Activated CD4-positive, alpha-beta T cell treated with anti-CD3 and anti-CD28 coated beads, Interleukin-2, amount 50 U/mL, for 16 hours (primary cell): ENCODE data around the gene ARL4A.
"Not testable (repeated sequence)": the region's sequence is repeated elsewhere in the genome, so short reads cannot be mapped to it uniquely, and the experiment has no call there.

ENCODE experiments used
- DNase-seq: peaks from one replicate; pipeline ENCODE4 v3.0.0-alpha.2; 2020

The ARL4A gene

GRCh38 chr7:12670000-12670729 is 17.3 kb upstream of the ARL4A start:
- DNase-seq, result no peak

DNA sequence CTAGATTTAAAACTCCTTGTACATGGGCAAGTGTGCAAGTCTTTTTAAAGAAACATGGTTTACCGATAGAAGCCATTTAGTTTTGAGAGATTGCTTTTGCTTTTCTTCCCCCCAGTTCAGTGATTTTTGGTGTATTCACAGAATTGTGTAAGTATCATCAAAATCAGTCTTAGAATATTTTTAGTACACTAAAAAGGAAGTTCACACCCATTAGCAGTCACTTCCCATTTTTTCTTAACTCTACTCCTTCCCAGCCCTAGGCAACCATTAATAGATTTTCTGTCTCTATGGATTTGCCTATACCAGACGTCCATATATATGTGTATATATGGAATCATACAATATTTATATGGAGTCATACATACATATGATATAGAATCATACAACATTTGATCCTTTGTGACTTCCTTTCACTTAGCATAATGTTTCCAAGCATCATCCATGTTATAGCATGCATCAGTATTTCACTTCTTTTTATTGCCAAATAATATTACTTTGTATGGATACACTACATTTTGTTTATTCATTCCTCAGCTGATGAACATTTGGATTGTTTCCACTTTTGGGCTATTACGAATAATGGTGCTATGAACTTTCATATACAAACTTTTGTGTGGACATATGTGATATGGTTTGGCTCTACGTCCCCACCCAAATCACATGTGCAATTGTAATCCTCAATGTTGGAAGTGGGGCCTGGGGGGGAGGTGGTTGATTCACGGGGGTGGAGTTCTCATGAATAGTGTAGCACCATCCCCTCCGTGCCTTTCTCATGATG is 16.5 kb upstream of the ARL4A start:
- no peak for DNase-seq

DNA sequence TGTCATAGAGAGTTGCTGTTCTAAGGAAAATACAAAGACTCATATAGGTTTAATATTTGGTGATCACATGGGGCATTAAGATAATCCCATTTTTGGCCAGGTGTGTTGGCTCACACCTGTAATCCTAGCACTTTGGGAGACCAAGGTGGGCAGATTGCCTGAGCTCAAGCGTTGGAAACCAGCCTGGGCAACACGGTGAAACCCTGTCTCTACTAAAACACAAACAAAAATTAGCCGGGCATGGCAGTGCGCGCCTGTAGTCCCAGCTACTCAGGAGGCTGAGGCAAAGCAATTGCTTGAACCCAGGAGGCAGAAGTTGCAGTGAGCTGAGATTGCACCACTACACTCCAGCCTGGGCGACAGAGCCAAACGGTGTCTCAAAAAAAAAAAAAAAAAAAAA is 14.0 kb upstream of the ARL4A start:
- DNase-seq, result not testable (repeated sequence)

DNA sequence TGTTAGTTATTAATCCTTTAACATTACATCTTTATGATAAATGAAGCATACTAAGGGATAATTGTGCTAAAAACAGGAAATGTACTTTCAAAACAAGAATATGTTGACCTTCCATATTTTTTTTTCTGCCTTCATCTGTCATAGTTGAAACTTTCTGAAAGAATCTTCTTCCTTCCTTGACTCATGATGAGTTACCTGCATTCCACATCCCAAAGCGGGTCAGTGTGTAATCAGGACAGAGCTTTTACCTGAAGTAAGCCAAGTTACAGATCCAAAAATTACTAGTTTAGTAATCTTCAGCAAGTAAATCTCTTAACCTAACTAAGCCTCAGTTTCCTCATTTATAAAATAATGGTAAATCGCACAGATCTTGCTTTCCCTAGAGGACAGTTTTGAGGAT is 13.4 kb upstream of the ARL4A start:
- DNase-seq, result no peak

- peak; percentile 54 for DNase-seq
Observed at GRCh38 chr7:12674861-12675260, 12.6 kb upstream of the ARL4A start.

DNA sequence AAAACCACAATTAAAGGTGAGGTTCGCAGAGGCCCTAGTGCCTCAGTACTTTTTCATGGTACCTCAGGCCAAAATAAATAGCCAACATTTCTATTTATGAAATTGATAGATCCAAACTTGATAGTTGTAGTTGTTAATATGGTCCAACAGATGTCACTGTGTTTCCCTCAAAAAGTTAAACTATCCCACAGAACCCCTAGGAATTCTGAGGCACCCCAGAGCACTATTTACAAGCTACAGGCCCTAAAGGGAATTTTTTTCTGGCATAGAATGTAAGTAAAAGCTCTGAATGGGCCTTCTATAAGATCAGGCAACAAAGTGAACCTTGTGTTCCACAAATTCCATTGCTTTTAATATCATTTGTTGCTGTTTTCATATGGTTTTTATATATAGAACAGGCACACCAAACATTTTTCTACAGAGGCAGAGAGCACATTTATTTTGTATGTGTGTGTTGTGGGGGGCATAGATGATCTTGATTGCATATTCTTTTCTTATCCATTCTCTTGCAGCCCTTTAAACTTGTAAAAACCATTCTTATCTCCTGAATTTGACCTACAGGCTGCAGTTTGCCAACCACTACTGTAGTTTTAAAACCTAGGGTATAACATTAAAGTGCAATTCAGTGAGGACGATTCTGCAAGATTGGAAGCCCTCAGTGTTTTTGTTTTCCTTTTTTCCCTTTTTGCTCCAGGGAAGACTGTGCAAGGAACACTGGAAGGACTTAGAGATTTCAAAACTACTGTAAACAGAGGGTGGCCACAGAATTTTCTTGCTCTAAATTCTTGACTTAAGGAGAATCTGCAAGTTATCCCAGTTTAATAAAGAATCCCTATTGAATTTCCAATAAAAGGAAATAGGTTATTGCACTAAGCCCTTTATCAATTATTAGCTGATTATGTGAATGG is 3.5 kb upstream of the ARL4A start:
- no peak for DNase-seq

DNA sequence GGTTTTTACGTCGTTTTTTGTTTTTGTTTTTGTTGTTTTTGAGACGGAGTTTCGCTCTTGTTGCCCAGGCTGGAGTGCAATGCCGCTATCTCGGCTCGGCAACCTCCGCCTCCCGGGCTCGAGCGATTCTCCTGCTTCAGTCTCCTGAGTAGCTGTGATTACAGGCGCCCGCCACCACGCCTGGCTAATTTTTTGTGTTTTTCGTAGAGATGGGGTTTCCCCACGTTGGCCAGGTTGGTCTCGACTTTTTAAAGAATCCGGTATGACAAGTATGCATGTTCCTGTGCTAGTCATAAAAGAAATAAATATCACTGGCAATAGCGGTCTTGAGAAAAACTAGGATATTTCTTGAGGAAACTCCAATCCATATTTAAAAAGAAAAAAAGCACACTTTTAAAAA is 2.7 kb upstream of the ARL4A start:
- no peak for DNase-seq

DNA sequence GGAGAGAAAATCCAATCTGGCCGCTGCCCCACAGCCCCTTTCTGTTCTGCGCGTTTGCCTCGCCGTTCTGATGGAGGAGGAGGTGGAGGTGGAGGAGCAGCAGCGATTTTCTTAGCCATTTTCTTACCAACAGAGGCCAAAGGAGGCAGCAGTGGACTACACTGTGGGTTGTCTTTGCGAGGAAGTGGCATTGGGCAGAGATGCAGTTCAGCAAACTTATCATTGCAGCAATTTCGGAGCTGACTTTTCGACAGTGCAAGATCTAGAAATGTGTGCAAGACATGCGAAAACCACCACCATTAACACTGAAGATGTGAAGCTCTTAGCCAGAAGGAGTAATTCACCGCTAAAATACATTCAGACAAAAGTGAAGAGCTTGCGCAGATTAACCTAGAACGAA is 1.9 kb upstream of the ARL4A start:
- DNase-seq, result peak; percentile 22

DNA sequence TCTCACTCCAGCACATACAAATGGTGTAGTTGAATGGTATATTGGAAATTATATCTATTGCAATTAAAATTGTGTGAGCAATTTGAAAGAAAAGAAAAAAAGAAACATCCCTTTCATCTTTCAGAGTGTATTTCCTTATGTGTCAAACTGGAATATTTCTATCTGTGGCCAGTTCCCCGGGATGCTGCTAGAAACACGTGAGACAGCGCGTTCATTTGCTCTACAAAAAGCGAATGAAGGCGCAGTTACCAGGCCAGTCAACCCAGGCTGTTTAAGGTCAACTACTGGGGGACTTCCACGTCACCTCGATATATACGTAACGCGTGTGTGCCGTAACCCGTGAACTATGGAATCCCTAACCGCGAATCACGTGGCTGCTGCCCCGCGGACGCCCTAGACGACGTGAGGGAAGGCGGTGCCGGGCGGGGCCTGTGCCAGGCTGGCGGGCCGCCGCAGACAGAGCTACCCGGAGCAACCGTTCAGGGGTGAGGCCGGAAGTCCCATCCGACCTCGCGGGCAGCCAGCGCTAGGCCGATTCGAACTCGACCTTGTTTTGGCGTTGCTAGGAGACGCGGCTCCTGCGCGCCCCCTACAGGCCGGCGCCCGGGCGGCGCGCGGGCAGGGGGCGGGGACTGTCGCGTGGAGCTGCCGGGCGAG is 1.1 kb upstream of the ARL4A start:
- peak; percentile 96 for DNase-seq

DNA sequence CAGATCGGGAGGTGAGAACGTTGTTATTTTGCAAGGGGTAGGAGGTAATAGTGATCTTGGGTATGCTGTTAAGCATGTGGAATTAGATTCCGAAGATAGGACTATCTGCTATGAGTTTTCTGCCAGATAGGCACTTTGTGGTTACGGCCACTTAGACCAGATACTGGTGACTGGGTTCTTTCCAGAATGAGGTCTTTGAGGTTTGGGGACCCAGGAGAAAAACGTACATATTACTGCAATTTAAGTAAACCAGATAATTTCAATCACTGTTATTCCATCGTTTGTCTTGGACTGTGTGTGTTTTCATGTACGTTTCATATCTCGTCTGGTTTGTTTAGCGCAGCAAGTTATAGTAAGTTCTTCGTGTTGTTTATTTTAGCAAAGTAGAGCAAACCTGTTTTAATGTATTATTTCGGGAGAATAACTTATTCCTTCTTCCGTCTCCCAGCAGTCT is 312 bp downstream of the ARL4A start:
- no peak for DNase-seq

GRCh38 chr7:12688485-12689170 is 1.2 kb downstream of the ARL4A start:
- DNase-seq, result not testable (repeated sequence)

GRCh38 chr7:12689451-12689850 is 2.0 kb downstream of the ARL4A start:
- no peak for DNase-seq

DNA sequence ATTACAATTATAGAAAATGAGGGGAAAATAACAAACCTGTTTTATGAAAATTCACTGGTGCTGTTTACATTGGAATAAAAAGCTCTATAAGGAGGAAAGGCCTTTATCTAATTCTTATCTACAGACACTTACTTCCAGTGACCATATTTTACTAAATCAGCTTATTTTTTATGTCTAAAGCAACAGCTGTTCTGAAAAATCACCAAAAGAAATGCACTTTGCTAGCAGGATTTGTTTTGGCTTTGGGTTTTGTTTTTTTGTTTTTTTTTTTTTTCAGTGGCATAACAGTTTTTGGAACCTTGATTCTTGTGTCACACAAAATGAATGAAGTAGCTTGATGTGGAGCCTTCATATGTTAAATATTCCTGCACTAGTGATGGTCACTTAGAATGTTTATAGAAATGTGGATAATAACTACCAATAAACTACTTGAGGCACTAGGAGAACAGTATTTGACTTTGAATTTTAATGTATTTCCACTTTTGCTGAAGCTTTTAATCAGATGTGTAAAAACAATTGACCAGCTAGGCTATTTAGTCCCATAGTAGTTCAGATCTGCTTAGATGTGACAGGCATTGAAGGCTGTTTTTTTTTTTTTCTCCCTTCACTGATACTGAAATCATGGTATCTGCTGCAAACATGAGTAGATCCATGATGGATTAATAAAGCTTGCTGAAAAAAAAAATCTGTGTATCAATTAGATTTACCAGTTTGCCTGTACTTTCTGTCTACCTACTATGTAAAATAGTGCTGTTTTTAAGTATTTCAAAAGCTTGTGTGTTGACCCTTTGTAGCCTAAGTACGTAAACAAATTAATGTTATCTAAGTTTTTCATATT is 2.8 kb downstream of the ARL4A start:
- DNase-seq, result no peak

DNA sequence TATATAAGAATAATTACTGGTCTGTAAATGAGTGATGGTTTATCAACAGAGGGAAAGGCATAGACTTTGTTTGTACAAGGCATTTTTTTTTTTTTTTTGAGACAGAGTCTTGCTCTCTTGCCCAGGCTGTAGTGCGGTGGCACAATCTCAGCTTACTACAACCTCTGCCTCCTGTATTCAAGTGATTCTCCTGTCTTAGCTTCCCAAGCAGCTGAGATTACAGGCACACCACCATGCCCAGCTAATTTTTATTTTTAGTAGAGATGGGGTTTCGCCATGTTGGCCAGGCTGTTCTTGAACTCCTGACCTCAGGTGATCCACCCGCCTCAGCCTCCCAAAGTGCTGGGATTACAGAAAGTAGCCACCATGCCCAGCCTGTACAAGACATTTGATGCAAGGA is 4.0 kb downstream of the ARL4A start:
- not testable (repeated sequence) for DNase-seq

DNA sequence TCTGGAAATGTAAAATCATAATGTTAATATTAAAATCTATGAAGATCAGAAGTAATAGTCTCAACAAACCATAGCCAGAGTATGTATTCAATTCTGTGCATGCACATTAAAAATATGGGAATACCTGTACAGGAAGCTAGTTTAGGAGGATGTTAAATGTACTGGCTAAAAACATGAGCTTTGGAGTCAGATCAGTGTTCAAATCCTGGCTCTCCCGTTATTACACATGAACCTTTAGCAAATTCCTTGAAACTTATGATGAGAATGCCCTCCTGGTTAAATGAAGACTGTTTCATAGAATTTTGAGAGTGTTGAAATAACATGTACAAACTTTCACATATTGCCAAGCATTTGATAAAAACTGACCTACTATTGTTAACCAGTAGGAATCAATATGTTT is 4.6 kb downstream of the ARL4A start:
- DNase-seq, result no peak

DNA sequence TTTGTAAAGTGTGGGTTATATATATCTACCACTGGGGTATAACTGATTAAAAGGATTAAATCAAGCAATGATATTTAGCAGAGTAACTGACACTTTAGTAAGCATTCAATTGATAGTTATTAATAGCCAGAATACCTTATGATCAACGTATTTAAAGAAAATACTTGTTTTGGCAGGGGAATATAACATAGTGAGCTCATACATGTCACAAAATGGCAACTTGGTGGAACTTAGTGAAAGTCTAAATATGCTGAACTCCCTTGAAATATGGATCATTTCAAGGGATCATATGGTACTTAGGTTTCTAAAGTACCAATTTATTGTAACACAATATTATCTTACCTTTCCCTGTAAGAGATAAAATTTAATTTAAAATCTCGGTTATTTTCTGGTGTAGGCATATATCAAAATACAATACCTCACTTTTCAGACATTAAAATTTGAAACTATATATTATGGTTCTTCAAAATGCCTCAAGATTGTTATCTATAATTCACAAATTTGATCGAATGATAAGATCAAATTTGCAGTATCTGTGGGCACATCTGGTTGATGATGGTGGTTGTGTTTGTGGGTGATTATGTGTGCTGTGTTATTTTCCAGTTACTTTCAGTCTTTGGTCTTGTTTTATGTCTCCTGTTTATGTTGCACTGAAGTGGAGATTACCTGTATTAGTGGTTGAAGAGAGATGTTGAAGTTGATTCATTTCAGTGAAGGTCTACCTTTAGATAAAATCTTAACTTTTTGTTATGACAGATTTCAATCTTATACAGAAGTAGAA is 5.2 kb downstream of the ARL4A start:
- DNase-seq, result peak; percentile 17

- no peak for DNase-seq
Observed at GRCh38 chr7:12694817-12695216, 7.4 kb downstream of the ARL4A start.

DNA sequence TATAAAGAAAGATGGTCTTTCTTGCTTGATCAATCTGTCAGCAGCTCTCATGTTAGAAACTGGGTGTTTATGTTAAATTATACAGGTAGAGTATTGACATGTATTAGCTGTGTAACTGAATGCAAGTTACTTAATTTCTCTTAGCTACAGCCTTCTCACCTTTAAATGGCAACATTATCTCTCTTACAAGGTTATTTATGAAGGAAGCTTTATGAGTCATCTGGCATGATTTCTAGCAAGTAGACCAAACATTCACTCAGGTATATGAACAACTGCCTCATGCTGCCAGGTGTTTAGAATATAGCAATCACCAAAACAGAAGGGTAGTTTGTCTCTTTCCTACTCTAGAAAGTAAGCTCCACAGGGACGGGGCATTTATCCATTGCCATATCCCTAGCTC is 8.5 kb downstream of the ARL4A start:
- no peak for DNase-seq

- no peak for DNase-seq
Observed at GRCh38 chr7:12699299-12699698, 11.9 kb downstream of the ARL4A start.

DNA sequence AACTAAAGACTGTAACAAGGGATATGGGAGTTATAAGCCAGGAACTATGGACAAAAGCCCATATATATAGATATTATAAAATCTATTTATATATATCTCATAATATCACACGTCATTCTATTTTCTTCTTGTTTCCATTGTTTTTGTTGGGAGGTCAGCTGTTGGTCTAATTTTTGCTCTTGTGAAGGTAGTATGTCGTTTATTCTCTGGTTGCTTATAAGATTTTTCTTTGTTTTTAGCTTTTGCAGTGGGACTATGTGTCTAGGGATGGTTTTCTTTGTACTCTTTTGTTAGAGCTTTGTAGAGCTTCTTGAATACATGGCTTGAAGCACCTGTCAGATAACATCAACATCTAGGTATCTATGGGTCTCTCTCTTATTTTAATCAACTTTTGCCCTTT is 14.0 kb downstream of the ARL4A start:
- no peak for DNase-seq
